Measurements from ENCODE around the gene ARRDC4. TPM values are rescaled to one million over a fixed set of nuclear protein-coding genes. Genes with fewer than 3 reads are reported as not detected.

The ARRDC4 gene
- total RNA-seq, 1 donor from 2014 or later = 52.8 TPM

- Histone ChIP-seq H3K36me3 (no peaks in the 10 kb centered on the region), H3K4me3 (no peak overlapping the region), H3K4me1 (no peaks in the 10 kb centered on the region), H3K27me3 (ENCODE audit: low read depth) (no peaks in the 10 kb centered on the region), H3K9me3 (no peaks in the 10 kb centered on the region), H3K27ac (no peak overlapping the region)
- ATAC-seq (no peak), DNase-seq (no peak)
- intact Hi-C loops (cut with DNase I) = no loop called here
- no peak for TF ChIP-seq CTCF (IDR thresholded peaks at IDR 0.05)
Measured at GRCh38 chr15:97998307-97999071, 38.0 kb downstream of the ARRDC4 start.

- Histone ChIP-seq H3K4me1 (no peaks in the 10 kb centered on the region), H3K27ac (no peak overlapping the region), H3K36me3 (no peaks in the 10 kb centered on the region), H3K9me3 (no peaks in the 10 kb centered on the region), H3K4me3 (no peak overlapping the region), H3K27me3 (ENCODE audit: low read depth) (no peaks in the 10 kb centered on the region)
- intact Hi-C loops (cut with DNase I) = no loop called here
- ATAC-seq (peak; percentile 7 to 44), DNase-seq (no peak)
- no peak for TF ChIP-seq CTCF (IDR thresholded peaks at IDR 0.05)
Measured at GRCh38 chr15:98000249-98001203, 40.0 kb downstream of the ARRDC4 start.

- no peak overlapping the region for H3K4me3 ChIP-seq
- intact Hi-C loops (cut with DNase I) = no loop called here
- ATAC-seq (no peak), DNase-seq (no peak)
- no peaks in the 10 kb centered on the region for H3K36me3 ChIP-seq
- H3K9me3 ChIP-seq = no peaks in the 10 kb centered on the region
- H3K4me1 ChIP-seq = no peaks in the 10 kb centered on the region
- no peak for TF ChIP-seq CTCF (IDR thresholded peaks at IDR 0.05)
- H3K27ac ChIP-seq = no peak overlapping the region
- no peaks in the 10 kb centered on the region for H3K27me3 ChIP-seq (ENCODE audit: low read depth)
Measured at GRCh38 chr15:98001663-98002194, 41.2 kb downstream of the ARRDC4 start.

GRCh38 chr15:98002419-98002818 is 41.9 kb downstream of the ARRDC4 start:
- DNase-seq (no peak), ATAC-seq (no peak)
- H3K9me3 ChIP-seq = no peaks in the 10 kb centered on the region
- no peak overlapping the region for H3K27ac ChIP-seq
- no peaks in the 10 kb centered on the region for H3K27me3 ChIP-seq (ENCODE audit: low read depth)
- H3K4me3 ChIP-seq = no peak overlapping the region
- no peaks in the 10 kb centered on the region for H3K4me1 ChIP-seq
- H3K36me3 ChIP-seq = no peaks in the 10 kb centered on the region
- intact Hi-C loops (cut with DNase I) = no loop called here
- TF ChIP-seq CTCF (IDR thresholded peaks at IDR 0.05) = no peak

GRCh38 chr15:98002866-98003265 is 42.4 kb downstream of the ARRDC4 start:
- TF ChIP-seq CTCF (IDR thresholded peaks at IDR 0.05) = no peak
- Histone ChIP-seq H3K27ac (no peak overlapping the region), H3K27me3 (ENCODE audit: low read depth) (no peaks in the 10 kb centered on the region), H3K4me1 (no peaks in the 10 kb centered on the region), H3K4me3 (no peak overlapping the region), H3K36me3 (no peaks in the 10 kb centered on the region), H3K9me3 (no peaks in the 10 kb centered on the region)
- intact Hi-C loops (cut with DNase I) = no loop called here
- DNase-seq (no peak), ATAC-seq (no peak)

All from lower lobe of right lung (tissue), 2 donors.